K562 (cell line): ENCODE results near the gene SEPHS1. TPM values are rescaled to one million over a fixed set of nuclear protein-coding genes. Genes with fewer than 3 reads are reported as not detected.

Experiments
- CBX5 ChIP-seq: IDR thresholded peaks from 2 replicates; pipeline ENCODE4 v1.6.1; 2014; ENCODE audit warnings: low read depth, borderline replicate concordance
- CXXC5 ChIP-seq: fragments of 250-450 bp; sonication (Bioruptor Pico); IDR thresholded peaks from 2 replicates; pipeline ENCODE4 v1.8.0; 2022; ENCODE audit warnings: inconsistent platforms, mild to moderate bottlenecking, moderate library complexity
- ESRRA ChIP-seq: fragments of 450-650 bp; IDR thresholded peaks from 2 replicates; pipeline ENCODE4 v1.6.1; 2014; ENCODE audit warnings: low read depth, mild to moderate bottlenecking, moderate library complexity, borderline replicate concordance
- GATAD2B ChIP-seq: fragments of 450-650 bp; IDR thresholded peaks from 2 replicates; pipeline ENCODE4 v1.6.1; 2017; ENCODE audit warnings: mild to moderate bottlenecking, borderline replicate concordance
- HDAC1 ChIP-seq, 2 experiments: fragments of 450-650 bp; IDR thresholded peaks; 2 replicates each; pipeline ENCODE4 v1.6.1; 2016 to 2017; ENCODE audit warnings: inconsistent platforms in 1 of 2, mild to moderate bottlenecking in 1 of 2, moderate library complexity in 1 of 2
- HSF4 ChIP-seq: fragments of 250-450 bp; sonication (Bioruptor Pico); IDR thresholded peaks from 2 replicates; pipeline ENCODE4 v2.1.2; 2022; ENCODE audit warnings: mild to moderate bottlenecking, moderate library complexity, borderline replicate concordance
- KDM2B ChIP-seq: fragments of 250-450 bp; sonication (Bioruptor Pico); IDR thresholded peaks from 2 replicates; pipeline ENCODE4 v1.8.0; 2021; ENCODE audit warnings: mild to moderate bottlenecking, moderate library complexity
- NFIX ChIP-seq: fragments of 250-450 bp; sonication (Bioruptor Pico); IDR thresholded peaks from 2 replicates; pipeline ENCODE4 v1.4.0; 2020; ENCODE audit warnings: low read depth, mild to moderate bottlenecking, moderate library complexity
- PHB ChIP-seq: fragments of 250-450 bp; sonication (Bioruptor Pico); IDR thresholded peaks from 2 replicates; pipeline ENCODE4 v1.5.0; 2021
- POLR2AphosphoS5 ChIP-seq: IDR thresholded peaks from 2 replicates; pipeline ENCODE4 v1.6.1; 2011; ENCODE audit warnings: mild to moderate bottlenecking, low read depth, low read length, moderate library complexity; ENCODE audit not compliant: control insufficient read depth, insufficient read depth
- POLR3A ChIP-seq: IDR thresholded peaks from 2 replicates; pipeline ENCODE4 v1.6.1; 2011; ENCODE audit warnings: borderline replicate concordance, mild to moderate bottlenecking, moderate library complexity; ENCODE audit not compliant: insufficient read length, insufficient read depth; ENCODE audit errors: extremely low read depth
- PYGO2 ChIP-seq: fragments of 450-650 bp; IDR thresholded peaks from 2 replicates; pipeline ENCODE4 v1.6.1; 2016; ENCODE audit warnings: mild to moderate bottlenecking, missing genetic modification characterization, moderate library complexity, missing compliant biosample characterization
- RBBP5 ChIP-seq: fragments of 200-600 bp; sonication (generic); IDR thresholded peaks from 2 replicates; pipeline ENCODE4 v1.6.1; 2012; ENCODE audit warnings: borderline replicate concordance, mild to moderate bottlenecking, low read length, control low read depth, inconsistent platforms; ENCODE audit not compliant: insufficient read depth, poor library complexity, severe bottlenecking
- RBFOX2 ChIP-seq: fragments of 200-400 bp; formaldehyde crosslinking; IDR thresholded peaks from 2 replicates; pipeline ENCODE4 v1.6.1; 2017; ENCODE audit warnings: low read depth, mild to moderate bottlenecking, low read length, moderate library complexity
- RBM17 ChIP-seq: fragments of 200-400 bp; formaldehyde crosslinking; IDR thresholded peaks from 2 replicates; pipeline ENCODE4 v1.6.1; 2017; ENCODE audit warnings: low read depth, mild to moderate bottlenecking, low read length, borderline replicate concordance
- RFX1 ChIP-seq: fragments of 450-650 bp; IDR thresholded peaks from 2 replicates; pipeline ENCODE4 v1.6.1; 2016; ENCODE audit warnings: mild to moderate bottlenecking, moderate library complexity
- SAFB ChIP-seq: fragments of 200-400 bp; formaldehyde crosslinking; IDR thresholded peaks from 2 replicates; pipeline ENCODE4 v1.6.1; 2017; ENCODE audit warnings: low read depth, low read length, borderline replicate concordance
- SAFB2 ChIP-seq: fragments of 200-400 bp; formaldehyde crosslinking; IDR thresholded peaks from 2 replicates; pipeline ENCODE4 v1.6.1; 2018; ENCODE audit warnings: borderline replicate concordance, low read length, low read depth, moderate library complexity; ENCODE audit not compliant: severe bottlenecking
- SMARCE1 ChIP-seq: fragments of 450-650 bp; IDR thresholded peaks from 2 replicates; pipeline ENCODE4 v1.7.1; 2016; ENCODE audit warnings: mild to moderate bottlenecking
- SMC3 ChIP-seq: conservative IDR thresholded peaks from 2 replicates; pipeline ENCODE4 v1.6.1; 2011; ENCODE audit warnings: low read depth, low read length, improper control_type of control experiment; ENCODE audit not compliant: insufficient read depth
- SP1 ChIP-seq: sonication (generic); formaldehyde crosslinking; IDR thresholded peaks from 2 replicates; pipeline ENCODE4 v1.8.1; 2022; ENCODE audit warnings: mild to moderate bottlenecking, missing genetic modification reagents
- TAF9B ChIP-seq: fragments of 450-650 bp; IDR thresholded peaks from 2 replicates; pipeline ENCODE4 v1.6.1; 2018; ENCODE audit warnings: mild to moderate bottlenecking; ENCODE audit not compliant: partially characterized antibody
- TRIM24 ChIP-seq, 2 experiments: fragments of 450-650 bp; IDR thresholded peaks; 2 replicates each; pipeline ENCODE4 v1.6.1; 2016
- ZNF134 ChIP-seq: fragments of 250-450 bp; sonication (Bioruptor Pico); conservative IDR thresholded peaks from 2 replicates; pipeline ENCODE4 v1.4.0; 2020
- ZNF263 ChIP-seq: sonication (generic); formaldehyde crosslinking; IDR thresholded peaks from 2 replicates; pipeline ENCODE4 v1.8.0; 2022; ENCODE audit warnings: mild to moderate bottlenecking, missing genetic modification reagents, borderline replicate concordance
- polyA plus RNA-seq, 8 experiments: library from polyadenylated mRNA; depleted of rRNA in 4 of 8; stranded (reverse) in 5 of 8; unstranded in 3 of 8; fragments of >200 nt; fragmentation: Nextera tagmentation in 2 of 8; fragmentation: Illumina TruSeq in 1 of 8; extraction: Ambion mirVana in 2 of 8; extraction: Trizol in 1 of 8; gene quantifications; 2 replicates each; pipeline versions ENCODE4 v1.2.1 to v1.2.3, GENCODE V29; 2011 to 2014; ENCODE audit warnings: inconsistent platforms in 1 of 8, missing spikeins in 1 of 8
- total RNA-seq, 7 experiments: library from RNA; depleted of rRNA in 6 of 7; stranded (reverse); fragments of >200 nt in 6 of 7; fragmentation: Illumina TruSeq in 2 of 7; extraction: Trizol in 2 of 7; gene quantifications; 2 replicates each; pipeline versions ENCODE4 v1.2.1 to v1.2.3, GENCODE V29; 2011 to 2021; ENCODE audit warnings: low replicate concordance in 1 of 7
- TF ChIP-seq, protein P1 (sequence below): fragments of 450-650 bp; formaldehyde crosslinking; IDR thresholded peaks from 2 replicates; pipeline ENCODE4 v1.4.0; 2020; ENCODE audit warnings: mild to moderate bottlenecking, moderate library complexity
- TF ChIP-seq, protein P2 (sequence below), 2 experiments: fragments of 450-650 bp; IDR thresholded peaks; 2 replicates each; pipeline ENCODE4 v1.6.1; 2016
- TF ChIP-seq, protein P3 (sequence below): fragments of 250-450 bp; sonication (Bioruptor Pico); IDR thresholded peaks from 2 replicates; pipeline ENCODE4 v1.5.1; 2021; ENCODE audit warnings: mild to moderate bottlenecking

SEPHS1 gene
- total and polyA plus RNA-seq, 9 of the 15 experiments (the other 6 are each of a cell fraction or from before 2014, with no cell fraction given): 14.7 to 82.8 (median 41.8) TPM

DNA sequence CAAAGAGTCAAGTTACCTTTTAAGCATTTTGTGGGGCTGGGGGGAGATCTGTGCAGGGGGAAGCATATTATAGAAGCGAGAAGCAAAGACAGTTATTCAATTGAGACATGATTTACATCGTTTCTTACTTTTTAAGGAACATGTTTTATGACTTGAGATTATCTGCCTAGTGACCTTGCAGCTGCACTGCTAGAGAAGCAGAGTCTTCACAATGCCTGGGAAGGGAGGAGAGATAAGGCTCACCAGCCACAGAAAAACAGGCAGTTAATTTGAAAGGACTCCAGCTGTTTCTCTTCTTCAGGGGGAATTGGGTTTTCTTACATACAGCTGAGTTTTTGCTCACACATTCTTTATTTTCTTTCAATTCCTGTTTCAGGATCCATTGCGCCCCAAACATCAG lies 79.3 kb downstream of the SEPHS1 start (continued):
- 0 out of 2 replicates have a peak, but pooled peaks have one; percentile 31 for TF ChIP-seq ESRRA
- no peak for TF ChIP-seq KDM2B (CRISPR knock-in tag)
- TF ChIP-seq SMC3: no peak
- no peak for TF ChIP-seq PYGO2
- peak; percentile 84 for TF ChIP-seq POLR2AphosphoS5
- TF ChIP-seq RFX1: no peak
- no peak for TF ChIP-seq CXXC5
- no peak for TF ChIP-seq HSF4 (CRISPR knock-in tag)
- TF ChIP-seq, protein P1, sequence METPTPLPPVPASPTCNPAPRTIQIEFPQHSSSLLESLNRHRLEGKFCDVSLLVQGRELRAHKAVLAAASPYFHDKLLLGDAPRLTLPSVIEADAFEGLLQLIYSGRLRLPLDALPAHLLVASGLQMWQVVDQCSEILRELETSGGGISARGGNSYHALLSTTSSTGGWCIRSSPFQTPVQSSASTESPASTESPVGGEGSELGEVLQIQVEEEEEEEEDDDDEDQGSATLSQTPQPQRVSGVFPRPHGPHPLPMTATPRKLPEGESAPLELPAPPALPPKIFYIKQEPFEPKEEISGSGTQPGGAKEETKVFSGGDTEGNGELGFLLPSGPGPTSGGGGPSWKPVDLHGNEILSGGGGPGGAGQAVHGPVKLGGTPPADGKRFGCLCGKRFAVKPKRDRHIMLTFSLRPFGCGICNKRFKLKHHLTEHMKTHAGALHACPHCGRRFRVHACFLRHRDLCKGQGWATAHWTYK: no peak
- TF ChIP-seq SAFB2: no peak
- peak; percentile 68 to 74 for TF ChIP-seq TRIM24 (IDR thresholded peaks at IDR 0.05)
- no peak for TF ChIP-seq POLR3A
- no peak for TF ChIP-seq RBBP5
- TF ChIP-seq TAF9B: no peak
- no peak for TF ChIP-seq RBM17
- TF ChIP-seq NFIX: no peak
- no peak for TF ChIP-seq ZNF263 (CRISPR knock-in tag)
- no peak for TF ChIP-seq SP1 (CRISPR knock-in tag)
- TF ChIP-seq ZNF134 (CRISPR knock-in tag): no peak
- TF ChIP-seq, protein P2, sequence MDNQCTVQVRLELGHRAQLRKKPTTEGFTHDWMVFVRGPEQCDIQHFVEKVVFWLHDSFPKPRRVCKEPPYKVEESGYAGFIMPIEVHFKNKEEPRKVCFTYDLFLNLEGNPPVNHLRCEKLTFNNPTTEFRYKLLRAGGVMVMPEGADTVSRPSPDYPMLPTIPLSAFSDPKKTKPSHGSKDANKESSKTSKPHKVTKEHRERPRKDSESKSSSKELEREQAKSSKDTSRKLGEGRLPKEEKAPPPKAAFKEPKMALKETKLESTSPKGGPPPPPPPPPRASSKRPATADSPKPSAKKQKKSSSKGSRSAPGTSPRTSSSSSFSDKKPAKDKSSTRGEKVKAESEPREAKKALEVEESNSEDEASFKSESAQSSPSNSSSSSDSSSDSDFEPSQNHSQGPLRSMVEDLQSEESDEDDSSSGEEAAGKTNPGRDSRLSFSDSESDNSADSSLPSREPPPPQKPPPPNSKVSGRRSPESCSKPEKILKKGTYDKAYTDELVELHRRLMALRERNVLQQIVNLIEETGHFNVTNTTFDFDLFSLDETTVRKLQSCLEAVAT (IDR thresholded peaks at IDR 0.05): no peak
- no peak for TF ChIP-seq CBX5
- TF ChIP-seq, protein P3, sequence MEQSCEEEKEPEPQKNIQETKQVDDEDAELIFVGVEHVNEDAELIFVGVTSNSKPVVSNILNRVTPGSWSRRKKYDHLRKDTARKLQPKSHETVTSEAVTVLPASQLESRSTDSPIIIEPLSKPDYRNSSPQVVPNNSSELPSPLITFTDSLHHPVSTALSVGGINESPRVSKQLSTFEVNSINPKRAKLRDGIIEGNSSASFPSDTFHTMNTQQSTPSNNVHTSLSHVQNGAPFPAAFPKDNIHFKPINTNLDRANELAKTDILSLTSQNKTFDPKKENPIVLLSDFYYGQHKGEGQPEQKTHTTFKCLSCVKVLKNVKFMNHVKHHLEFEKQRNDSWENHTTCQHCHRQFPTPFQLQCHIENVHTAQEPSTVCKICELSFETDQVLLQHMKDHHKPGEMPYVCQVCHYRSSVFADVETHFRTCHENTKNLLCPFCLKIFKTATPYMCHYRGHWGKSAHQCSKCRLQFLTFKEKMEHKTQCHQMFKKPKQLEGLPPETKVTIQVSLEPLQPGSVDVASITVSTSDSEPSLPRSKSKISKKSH (CRISPR knock-in tag): no peak
- TF ChIP-seq SMARCE1: peak; percentile 65
- TF ChIP-seq RBFOX2: no peak
- no peak for TF ChIP-seq SAFB
- no peak for TF ChIP-seq PHB
- TF ChIP-seq HDAC1 (IDR thresholded peaks at IDR 0.05): peak in 1 of 2 experiments; percentile 20; a peak in 1 of 4 replicates
- TF ChIP-seq GATAD2B: peak; percentile 36; the same call in 1 of the 2 replicates
